ENCODE results near the gene DENND1A. TPM values are rescaled to one million over a fixed set of nuclear protein-coding genes. Genes with fewer than 3 reads are reported as not detected.

Gene DENND1A
- total RNA-seq, 2 experiments from 2014 or later: 21.9 to 23.3 TPM

GRCh38 chr9:123616707-123617106 lies 313.2 kb downstream of the DENND1A start:
- CTCF ChIA-PET: interaction anchor here (1.0 kb wide), 1 partner anchor 35 kb away, joined by 3 read pairs; no protein-coding TSS in a partner anchor
- no peaks in the 10 kb centered on the region for H3K9me3 Mint-ChIP-seq
- ATAC-seq: no peak
- no peak overlapping the region for H3K4me3 Mint-ChIP-seq
- POLR2A ChIA-PET: no interaction called here
- no peaks in the 10 kb centered on the region for H3K36me3 Mint-ChIP-seq (ENCODE audit: low read depth)
- intact Hi-C loops (cut with micrococcal nuclease): no loop called here
- no peaks in the 10 kb centered on the region for H3K4me1 Mint-ChIP-seq (ENCODE audit: low read depth)
- no peaks in the 10 kb centered on the region for H3K27me3 Mint-ChIP-seq
- TF ChIP-seq CTCF (IDR thresholded peaks at IDR 0.05): no peak
- DNase-seq: no peak
- no peak overlapping the region for H3K27ac Mint-ChIP-seq

- no peak overlapping the region for H3K27ac Mint-ChIP-seq
- intact Hi-C loops (cut with micrococcal nuclease): no loop called here
- no peaks in the 10 kb centered on the region for H3K27me3 Mint-ChIP-seq
- peak; percentile 10 for DNase-seq
- no peaks in the 10 kb centered on the region for H3K9me3 Mint-ChIP-seq
- no peak overlapping the region for H3K4me3 Mint-ChIP-seq
- no peaks in the 10 kb centered on the region for H3K36me3 Mint-ChIP-seq (ENCODE audit: low read depth)
- ATAC-seq: no peak
- ChIA-PET CTCF (interaction anchor here (1.0 kb wide), 1 partner anchor 10 kb away, joined by 4 read pairs; no protein-coding TSS in a partner anchor), POLR2A (no interaction called here)
- no peaks in the 10 kb centered on the region for H3K4me1 Mint-ChIP-seq (ENCODE audit: low read depth)
- no peak for TF ChIP-seq CTCF (IDR thresholded peaks at IDR 0.05)
These were observed 314.5 kb downstream of the DENND1A start for GRCh38 chr9:123615381-123615780.

GRCh38 chr9:123614306-123615263 lies 315.3 kb downstream of the DENND1A start:
- no peak for DNase-seq
- no peak for TF ChIP-seq CTCF (IDR thresholded peaks at IDR 0.05)
- Mint-ChIP-seq H3K27me3 (no peaks in the 10 kb centered on the region), H3K4me3 (no peak overlapping the region), H3K36me3 (ENCODE audit: low read depth) (no peaks in the 10 kb centered on the region), H3K27ac (no peak overlapping the region), H3K9me3 (no peaks in the 10 kb centered on the region), H3K4me1 (ENCODE audit: low read depth) (no peaks in the 10 kb centered on the region)
- no peak for ATAC-seq
- ChIA-PET POLR2A (no interaction called here), CTCF (interaction anchor here (1.0 to 1.1 kb wide), 2 partner anchors 9 to 23 kb away, joined by 4 to 5 read pairs; no protein-coding TSS in a partner anchor)
- intact Hi-C loops (cut with micrococcal nuclease): no loop called here

- intact Hi-C loops (cut with micrococcal nuclease): no loop called here
- H3K27me3 Mint-ChIP-seq: no peaks in the 10 kb centered on the region
- no peaks in the 10 kb centered on the region for H3K4me1 Mint-ChIP-seq (ENCODE audit: low read depth)
- TF ChIP-seq CTCF (IDR thresholded peaks at IDR 0.05): no peak
- H3K9me3 Mint-ChIP-seq: no peaks in the 10 kb centered on the region
- H3K36me3 Mint-ChIP-seq (ENCODE audit: low read depth): peaks cover 2% of the 10 kb centered on the region
- ATAC-seq: no peak
- no peak overlapping the region for H3K4me3 Mint-ChIP-seq
- ChIA-PET CTCF (no interaction called here), POLR2A (no interaction called here)
- DNase-seq: no peak
- H3K27ac Mint-ChIP-seq: no peak overlapping the region
These were observed 318.7 kb downstream of the DENND1A start for GRCh38 chr9:123611226-123611625.

- POLR2A ChIA-PET: no interaction called here
- H3K27me3 Mint-ChIP-seq: no peaks in the 10 kb centered on the region
- no peaks in the 10 kb centered on the region for H3K4me1 Mint-ChIP-seq (ENCODE audit: low read depth)
- ATAC-seq (no peak), DNase-seq (no peak)
- H3K27ac Mint-ChIP-seq: no peak overlapping the region
- H3K4me3 Mint-ChIP-seq: no peak overlapping the region
- intact Hi-C loops (cut with micrococcal nuclease): no loop called here
- no peak for TF ChIP-seq CTCF (IDR thresholded peaks at IDR 0.05)
- H3K9me3 Mint-ChIP-seq: no peaks in the 10 kb centered on the region
- H3K36me3 Mint-ChIP-seq (ENCODE audit: low read depth): peaks cover 2% of the 10 kb centered on the region
- CTCF ChIA-PET: no interaction called here
These were observed 320.1 kb downstream of the DENND1A start for GRCh38 chr9:123609844-123610243.

Data from activated CD8-positive, alpha-beta T cell treated with anti-CD3 and anti-CD28 coated beads for 36 hours (primary cell).